GM21528 (cell line): ENCODE results near the gene PLA2G4C.
"Not testable (repeated sequence)": the region's sequence is repeated elsewhere in the genome, so short reads cannot be mapped to it uniquely, and the experiment has no call there.

Experiments
- ATAC-seq: cut with Tn5 transposase; IDR thresholded peaks from one replicate; pipeline ENCODE4 v1.9.1; 2021; ENCODE audit warnings: mild to moderate bottlenecking, moderate library complexity; ENCODE audit not compliant: unreplicated experiment, low FRiP score

The PLA2G4C gene

GRCh38 chr19:48113190-48113917 is 2.7 kb upstream of the PLA2G4C start:
- ATAC-seq: no peak

GRCh38 chr19:48111280-48111679 is 663 bp upstream of the PLA2G4C start:
- no peak for ATAC-seq

- no peak for ATAC-seq
These were observed 1.4 kb downstream of the PLA2G4C start for GRCh38 chr19:48108997-48109782.

- no peak for ATAC-seq
These were observed 6.7 kb downstream of the PLA2G4C start for GRCh38 chr19:48103922-48104321.

- ATAC-seq: no peak
These were observed 7.5 kb downstream of the PLA2G4C start for GRCh38 chr19:48102870-48103751.

- no peak for ATAC-seq
These were observed 14.9 kb downstream of the PLA2G4C start for GRCh38 chr19:48095612-48096175.

- ATAC-seq: no peak
These were observed 15.8 kb downstream of the PLA2G4C start for GRCh38 chr19:48094855-48095203.

GRCh38 chr19:48094129-48094854 is 16.3 kb downstream of the PLA2G4C start:
- no peak for ATAC-seq

- not testable (repeated sequence) for ATAC-seq
These were observed 19.4 kb downstream of the PLA2G4C start for GRCh38 chr19:48091111-48091718.

- ATAC-seq: no peak
These were observed 20.3 kb downstream of the PLA2G4C start for GRCh38 chr19:48090281-48090802.

- not testable (repeated sequence) for ATAC-seq
These were observed 21.6 kb downstream of the PLA2G4C start for GRCh38 chr19:48088991-48089390.

- ATAC-seq: no peak
These were observed 24.4 kb downstream of the PLA2G4C start for GRCh38 chr19:48085904-48086864.

- ATAC-seq: no peak
These were observed 25.5 kb downstream of the PLA2G4C start for GRCh38 chr19:48085076-48085475.

GRCh38 chr19:48081106-48081505 is 29.5 kb downstream of the PLA2G4C start:
- ATAC-seq: no peak

- ATAC-seq: not testable (repeated sequence)
These were observed 40.3 kb downstream of the PLA2G4C start for GRCh38 chr19:48070177-48070769.

GRCh38 chr19:48069435-48069834 is 41.2 kb downstream of the PLA2G4C start:
- no peak for ATAC-seq

- no peak for ATAC-seq
These were observed 46.1 kb downstream of the PLA2G4C start for GRCh38 chr19:48064509-48064908.
